Testis (tissue), 3 donors: Measurements from ENCODE around the gene RFX7. TPM values are rescaled to one million over a fixed set of nuclear protein-coding genes. Genes with fewer than 3 reads are reported as not detected.

Source experiments
- DNase-seq: peaks from one replicate; pipeline ENCODE4 v3.0.0-alpha.2; 2019
- H3K27ac ChIP-seq, 2 donors: fragments of 200-600 bp; sonication (generic); one replicate each; pipeline ENCODE4 v1.5.1; 2019
- H3K27me3 ChIP-seq: fragments of 200-600 bp; sonication (generic); one replicate; pipeline ENCODE4 v1.5.1; 2019
- H3K36me3 ChIP-seq: fragments of 200-600 bp; sonication (generic); one replicate; pipeline ENCODE4 v1.5.1; 2017; ENCODE audit warnings: low read depth; ENCODE audit errors: missing control alignments
- H3K4me1 ChIP-seq: fragments of 200-600 bp; sonication (generic); one replicate; pipeline ENCODE4 v1.5.1; 2019
- H3K4me3 ChIP-seq, 2 donors: fragments of 200-600 bp; sonication (generic); one replicate each; pipeline ENCODE4 v1.5.1; 2017 to 2019
- H3K9me3 ChIP-seq: fragments of 200-600 bp; sonication (generic); one replicate; pipeline ENCODE4 v1.5.1; 2017
- POLR2A ChIP-seq: fragments of 450-650 bp; IDR thresholded peaks from one replicate; pipeline ENCODE4 v1.6.1; 2017; ENCODE audit warnings: antibody characterized with exemption, mild to moderate bottlenecking, moderate library complexity
- WGBS, 2 donors: methylation state at CpG; one replicate each; pipeline ENCODE4 v1.1.5; 2018; 5-methylcytosine and 5-hydroxymethylcytosine counted together
- intact Hi-C: fragments of 100-400 bp; cut with DNase I; formaldehyde crosslinking; loops from one replicate; pipeline ENCODE4 v1.15.1; 2023; ENCODE audit warnings: low total_unique reads
- polyA plus RNA-seq: library from polyadenylated mRNA; stranded (reverse); fragments of 350-450 nt; fragmentation: Illumina TruSeq; extraction: RNeasy Lipid Tissue Mini Kit (QIAGEN cat#74804); gene quantifications from one replicate; pipeline ENCODE4 v1.2.3, GENCODE V29; 2014; ENCODE audit warnings: low read depth, low replicate concordance; ENCODE audit not compliant: insufficient read depth
- total RNA-seq, 2 donors: library from RNA; depleted of rRNA; stranded (reverse); fragments of >200 nt; gene quantifications; one replicate each; pipeline ENCODE4 v1.2.3, GENCODE V29; 2016
- TF ChIP-seq, protein P1 (sequence below), 3 experiments: fragments of 450-650 bp in 2 of 3; fragments of 200-600 bp in 1 of 3; sonication (generic) in 1 of 3; IDR thresholded peaks; one replicate each; pipeline ENCODE4 v1.5.1; 2016 to 2019; ENCODE audit warnings: antibody characterized with exemption in 3 of 3, mild to moderate bottlenecking in 2 of 3, moderate library complexity in 1 of 3

Gene RFX7
- total and polyA plus RNA-seq, 3 donors from 2014 or later, result 17.5 to 21.6 (median 19.7) TPM

DNA sequence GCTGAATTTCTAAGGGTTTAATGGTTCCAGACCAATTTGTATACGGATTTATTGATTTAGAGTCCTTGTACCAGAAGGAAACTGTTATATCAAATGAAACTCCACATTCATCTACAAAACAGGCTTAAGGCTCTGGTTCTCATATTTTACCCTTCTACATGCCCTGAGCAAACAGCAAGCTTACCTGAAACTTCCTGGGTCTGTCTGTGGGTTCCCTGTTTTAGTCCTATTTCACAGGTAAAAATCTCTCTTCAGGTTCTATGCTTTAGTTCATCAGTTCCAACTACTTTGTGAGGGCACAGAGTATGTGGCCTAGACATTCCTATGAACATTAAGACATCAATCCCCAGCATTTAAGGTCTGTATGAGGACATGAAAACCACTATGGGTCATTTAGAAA lies 57.7 kb downstream of the RFX7 start:
- DNase-seq, result no peak
- no peak for TF ChIP-seq POLR2A
- TF ChIP-seq, protein P1, sequence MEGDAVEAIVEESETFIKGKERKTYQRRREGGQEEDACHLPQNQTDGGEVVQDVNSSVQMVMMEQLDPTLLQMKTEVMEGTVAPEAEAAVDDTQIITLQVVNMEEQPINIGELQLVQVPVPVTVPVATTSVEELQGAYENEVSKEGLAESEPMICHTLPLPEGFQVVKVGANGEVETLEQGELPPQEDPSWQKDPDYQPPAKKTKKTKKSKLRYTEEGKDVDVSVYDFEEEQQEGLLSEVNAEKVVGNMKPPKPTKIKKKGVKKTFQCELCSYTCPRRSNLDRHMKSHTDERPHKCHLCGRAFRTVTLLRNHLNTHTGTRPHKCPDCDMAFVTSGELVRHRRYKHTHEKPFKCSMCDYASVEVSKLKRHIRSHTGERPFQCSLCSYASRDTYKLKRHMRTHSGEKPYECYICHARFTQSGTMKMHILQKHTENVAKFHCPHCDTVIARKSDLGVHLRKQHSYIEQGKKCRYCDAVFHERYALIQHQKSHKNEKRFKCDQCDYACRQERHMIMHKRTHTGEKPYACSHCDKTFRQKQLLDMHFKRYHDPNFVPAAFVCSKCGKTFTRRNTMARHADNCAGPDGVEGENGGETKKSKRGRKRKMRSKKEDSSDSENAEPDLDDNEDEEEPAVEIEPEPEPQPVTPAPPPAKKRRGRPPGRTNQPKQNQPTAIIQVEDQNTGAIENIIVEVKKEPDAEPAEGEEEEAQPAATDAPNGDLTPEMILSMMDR (IDR thresholded peaks at IDR 0.05), result no peak
- H3K27ac ChIP-seq, result no peak overlapping the region
- H3K27me3 ChIP-seq, result no peaks in the 10 kb centered on the region
- intact Hi-C loops, result no loop called here
- no peak overlapping the region for H3K4me3 ChIP-seq
- no peaks in the 10 kb centered on the region for H3K36me3 ChIP-seq
- no peaks in the 10 kb centered on the region for H3K9me3 ChIP-seq
- 88 to 97% methylated on average over 1 of the region's 1 CpG for WGBS, 2 donors
- no peaks in the 10 kb centered on the region for H3K4me1 ChIP-seq

DNA sequence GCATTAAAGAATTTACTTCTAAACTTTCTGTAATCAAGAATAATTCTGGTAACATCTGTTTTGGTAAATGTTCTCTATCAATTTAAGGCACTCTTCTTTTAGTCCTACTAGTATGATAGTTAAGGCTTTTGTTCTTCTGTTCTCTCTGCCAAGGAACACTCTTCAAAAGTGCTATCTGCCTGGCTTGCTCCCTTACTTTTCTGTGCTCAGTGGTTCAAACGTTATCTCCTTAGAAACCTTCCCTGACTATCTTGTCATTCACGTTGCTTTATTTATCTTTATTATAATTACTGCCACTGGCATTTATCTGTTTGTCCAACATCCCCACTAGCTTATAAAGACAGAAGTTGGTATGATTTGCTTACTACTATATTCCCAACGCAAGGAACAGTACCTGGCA lies 59.2 kb downstream of the RFX7 start:
- no peak overlapping the region for H3K4me3 ChIP-seq
- WGBS, 2 donors, result 64 to 78% methylated on average over 3 of the region's 3 CpGs
- no peaks in the 10 kb centered on the region for H3K27me3 ChIP-seq
- H3K27ac ChIP-seq, result no peak overlapping the region
- no peak for DNase-seq
- TF ChIP-seq, protein P1 (IDR thresholded peaks at IDR 0.05), result no peak
- no peak for TF ChIP-seq POLR2A
- intact Hi-C loops, result no loop called here
- no peaks in the 10 kb centered on the region for H3K4me1 ChIP-seq
- H3K9me3 ChIP-seq, result no peaks in the 10 kb centered on the region
- H3K36me3 ChIP-seq, result no peaks in the 10 kb centered on the region

DNA sequence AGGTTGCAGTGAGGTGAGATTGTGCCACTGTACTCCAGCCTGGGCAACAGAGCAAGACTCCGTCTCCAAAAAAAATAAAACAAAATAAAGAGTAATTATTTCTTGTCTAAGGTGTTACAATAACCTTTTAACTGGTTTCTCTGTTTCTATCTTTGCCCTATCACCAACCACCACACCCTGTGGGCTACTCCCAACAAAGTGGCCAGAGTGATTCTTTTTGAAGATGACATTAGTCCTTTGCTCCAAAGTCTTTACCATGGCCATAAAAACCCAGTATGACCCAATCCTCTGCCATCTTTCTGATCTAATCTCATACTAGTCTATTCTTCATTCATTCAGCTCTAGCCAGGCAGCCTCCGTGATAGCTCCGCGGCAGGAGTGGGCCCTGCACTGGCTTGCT lies 62.8 kb downstream of the RFX7 start:
- WGBS, 2 donors, result 90 to 92% methylated on average over 4 of the region's 4 CpGs
- Histone ChIP-seq H3K27ac (no peak overlapping the region), H3K36me3 (no peaks in the 10 kb centered on the region), H3K27me3 (no peaks in the 10 kb centered on the region), H3K4me1 (no peaks in the 10 kb centered on the region), H3K4me3 (no peak overlapping the region), H3K9me3 (no peaks in the 10 kb centered on the region)
- no peak for TF ChIP-seq POLR2A
- TF ChIP-seq, protein P1 (IDR thresholded peaks at IDR 0.05), result no peak
- no peak for DNase-seq
- intact Hi-C loops, result no loop called here

DNA sequence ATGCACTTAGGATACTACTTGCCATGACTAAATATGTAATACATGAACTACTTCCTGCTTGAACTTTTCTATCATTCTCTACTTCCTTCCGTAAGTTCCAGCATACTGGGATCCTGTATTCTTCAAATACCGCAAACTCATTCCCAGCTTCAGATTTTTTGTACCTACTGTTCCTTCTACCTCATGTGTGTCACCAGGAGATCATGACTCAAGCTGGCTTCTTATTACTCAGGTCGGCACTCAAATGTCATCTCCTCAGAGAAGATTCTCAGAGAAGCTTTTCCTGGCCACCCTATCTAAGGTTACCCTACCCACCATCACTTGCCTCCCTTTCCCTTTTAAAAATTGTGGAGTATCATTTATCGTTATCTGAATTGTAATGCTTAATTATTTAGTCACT lies 66.7 kb downstream of the RFX7 start:
- no peaks in the 10 kb centered on the region for H3K36me3 ChIP-seq
- WGBS, 2 donors, result 95 to 96% methylated on average over 4 of the region's 4 CpGs
- intact Hi-C loops, result no loop called here
- H3K4me1 ChIP-seq, result no peaks in the 10 kb centered on the region
- H3K4me3 ChIP-seq, result no peak overlapping the region
- H3K27ac ChIP-seq, result no peak overlapping the region
- TF ChIP-seq, protein P1 (IDR thresholded peaks at IDR 0.05), result no peak
- no peak for TF ChIP-seq POLR2A
- no peak for DNase-seq
- no peaks in the 10 kb centered on the region for H3K9me3 ChIP-seq
- no peaks in the 10 kb centered on the region for H3K27me3 ChIP-seq

DNA sequence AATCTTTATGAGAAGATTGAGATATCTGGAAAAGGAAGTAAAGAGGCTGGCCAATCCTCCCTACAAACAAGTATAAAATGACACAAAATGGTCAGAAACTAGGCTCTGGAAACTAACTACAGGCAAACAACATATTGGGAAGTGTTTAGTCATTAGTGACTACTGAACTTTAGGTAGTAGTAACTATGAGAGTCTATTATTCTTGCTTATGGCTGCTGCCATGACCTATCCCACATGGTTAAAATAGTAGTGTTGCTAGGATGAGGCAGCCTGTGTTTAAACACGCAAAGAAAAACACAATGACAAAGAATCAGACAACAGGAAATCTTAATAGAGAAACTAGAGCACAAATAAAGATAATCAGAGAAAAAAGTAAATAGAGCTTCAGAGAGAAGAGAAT lies 67.9 kb downstream of the RFX7 start:
- no peak overlapping the region for H3K27ac ChIP-seq
- TF ChIP-seq, protein P1 (IDR thresholded peaks at IDR 0.05), result no peak
- TF ChIP-seq POLR2A, result no peak
- WGBS, 2 donors, result 81 to 93% methylated on average over 1 of the region's 1 CpG
- no peak for DNase-seq
- no peaks in the 10 kb centered on the region for H3K4me1 ChIP-seq
- no peaks in the 10 kb centered on the region for H3K9me3 ChIP-seq
- no peak overlapping the region for H3K4me3 ChIP-seq
- intact Hi-C loops, result no loop called here
- no peaks in the 10 kb centered on the region for H3K36me3 ChIP-seq
- no peaks in the 10 kb centered on the region for H3K27me3 ChIP-seq
